ENCODE data around the gene SWAP70.
"Not testable (repeated sequence)": the region's sequence is repeated elsewhere in the genome, so short reads cannot be mapped to it uniquely, and the experiment has no call there.

The SWAP70 gene

GRCh38 chr11:9726321-9727022 is 62.6 kb downstream of the SWAP70 start:
- DNase-seq, result peak; percentile 32

- no peak for DNase-seq
These were observed 64.2 kb downstream of the SWAP70 start for GRCh38 chr11:9728058-9728457.

GRCh38 chr11:9731256-9731655 is 67.4 kb downstream of the SWAP70 start:
- DNase-seq, result no peak

GRCh38 chr11:9732453-9732852 is 68.6 kb downstream of the SWAP70 start:
- no peak for DNase-seq

GRCh38 chr11:9733212-9733611 is 69.3 kb downstream of the SWAP70 start:
- DNase-seq, result no peak

GRCh38 chr11:9735236-9735635 is 71.4 kb downstream of the SWAP70 start:
- no peak for DNase-seq

- no peak for DNase-seq
These were observed 72.0 kb downstream of the SWAP70 start for GRCh38 chr11:9735919-9736318.

GRCh38 chr11:9736365-9736764 is 72.5 kb downstream of the SWAP70 start:
- no peak for DNase-seq

GRCh38 chr11:9738116-9738515 is 74.2 kb downstream of the SWAP70 start:
- DNase-seq, result no peak

GRCh38 chr11:9738707-9739106 is 74.8 kb downstream of the SWAP70 start:
- DNase-seq, result no peak

GRCh38 chr11:9739123-9739900 is 75.4 kb downstream of the SWAP70 start:
- DNase-seq, result no peak

GRCh38 chr11:9740202-9740883 is 76.5 kb downstream of the SWAP70 start:
- no peak for DNase-seq

GRCh38 chr11:9741260-9741659 is 77.4 kb downstream of the SWAP70 start:
- DNase-seq, result no peak

GRCh38 chr11:9743512-9743911 is 79.6 kb downstream of the SWAP70 start:
- not testable (repeated sequence) for DNase-seq

GRCh38 chr11:9745411-9746211 is 81.7 kb downstream of the SWAP70 start:
- DNase-seq, result no peak

GRCh38 chr11:9747229-9747628 is 83.4 kb downstream of the SWAP70 start:
- no peak for DNase-seq

- no peak for DNase-seq
These were observed 84.0 kb downstream of the SWAP70 start for GRCh38 chr11:9747828-9748227.

GRCh38 chr11:9748361-9748970 is 84.6 kb downstream of the SWAP70 start:
- DNase-seq, result peak; percentile 89

GRCh38 chr11:9750551-9750950 is 86.7 kb downstream of the SWAP70 start:
- DNase-seq, result no peak

- no peak for DNase-seq
These were observed 88.2 kb downstream of the SWAP70 start for GRCh38 chr11:9752091-9752490.

- DNase-seq, result peak; percentile 81
These were observed 89.1 kb downstream of the SWAP70 start for GRCh38 chr11:9753021-9753420.

GRCh38 chr11:9754010-9754471 is 90.2 kb downstream of the SWAP70 start:
- DNase-seq, result no peak
